HepG2 (cell line): Measurements from ENCODE around the gene TMEM184B. TPM values are rescaled to one million over a fixed set of nuclear protein-coding genes. Genes with fewer than 3 reads are reported as not detected.
A peak's percentile ranks its signal among the peaks of the same experiment; 100 is the strongest.

Source experiments
- ATF3 ChIP-seq: sonication (generic); formaldehyde crosslinking; IDR thresholded peaks from 2 replicates; pipeline ENCODE4 v1.4.0; 2020; ENCODE audit warnings: missing genetic modification reagents
- CBX5 ChIP-seq: sonication (generic); formaldehyde crosslinking; IDR thresholded peaks from 2 replicates; pipeline ENCODE4 v1.4.0; 2020; ENCODE audit warnings: missing genetic modification reagents, borderline replicate concordance
- ETV5 ChIP-seq: IDR thresholded peaks from 2 replicates; pipeline ENCODE4 v1.6.1; 2018; ENCODE audit warnings: missing biosample characterization, missing genetic modification reagents, inconsistent platforms, borderline replicate concordance
- ETV6 ChIP-seq: sonication (generic); formaldehyde crosslinking; conservative IDR thresholded peaks from 2 replicates; pipeline ENCODE4 v1.4.0; 2020; ENCODE audit warnings: missing genetic modification reagents
- GLMP ChIP-seq: sonication (generic); formaldehyde crosslinking; IDR thresholded peaks from 2 replicates; pipeline ENCODE4 v1.9.0; 2021; ENCODE audit warnings: missing genetic modification reagents, mild to moderate bottlenecking, borderline replicate concordance
- HNRNPK ChIP-seq: fragments of 200-400 bp; formaldehyde crosslinking; IDR thresholded peaks from 2 replicates; pipeline ENCODE4 v1.6.1; 2018; ENCODE audit warnings: low read length, low read depth, moderate library complexity, mild to moderate bottlenecking; ENCODE audit not compliant: poor library complexity, severe bottlenecking
- JUND ChIP-seq: sonication (generic); formaldehyde crosslinking; IDR thresholded peaks from 2 replicates; pipeline ENCODE4 v1.8.0; 2022; ENCODE audit warnings: mild to moderate bottlenecking, missing genetic modification reagents
- KAT7 ChIP-seq: IDR thresholded peaks from 2 replicates; pipeline ENCODE4 v1.6.1; 2018; ENCODE audit warnings: borderline replicate concordance, missing compliant biosample characterization
- KDM5B ChIP-seq: sonication (generic); formaldehyde crosslinking; IDR thresholded peaks from 2 replicates; pipeline ENCODE4 v1.4.0; 2020; ENCODE audit warnings: missing genetic modification reagents, mild to moderate bottlenecking, borderline replicate concordance
- MLLT10 ChIP-seq: sonication (generic); formaldehyde crosslinking; IDR thresholded peaks from 2 replicates; pipeline ENCODE4 v1.4.0; 2020; ENCODE audit warnings: missing genetic modification reagents
- NFIB ChIP-seq: sonication (generic); formaldehyde crosslinking; IDR thresholded peaks from 2 replicates; pipeline ENCODE4 v1.9.0; 2021; ENCODE audit warnings: missing genetic modification reagents, mild to moderate bottlenecking, borderline replicate concordance
- POGK ChIP-seq: sonication (generic); formaldehyde crosslinking; conservative IDR thresholded peaks from 2 replicates; pipeline ENCODE4 v1.8.0; 2022; ENCODE audit warnings: mild to moderate bottlenecking, moderate library complexity, missing genetic modification reagents
- SRSF9 ChIP-seq: fragments of 200-400 bp; formaldehyde crosslinking; IDR thresholded peaks from 2 replicates; pipeline ENCODE4 v1.6.1; 2018; ENCODE audit warnings: borderline replicate concordance, mild to moderate bottlenecking, low read depth, low read length; ENCODE audit not compliant: insufficient read depth, poor library complexity, severe bottlenecking
- TAF15 ChIP-seq: fragments of 200-400 bp; formaldehyde crosslinking; IDR thresholded peaks from one replicate; pipeline ENCODE4 v1.6.1; 2018; ENCODE audit warnings: mild to moderate bottlenecking, low read depth, low read length; ENCODE audit not compliant: poor library complexity, severe bottlenecking
- UBTF ChIP-seq: sonication (generic); formaldehyde crosslinking; IDR thresholded peaks from 2 replicates; pipeline ENCODE4 v1.4.0; 2020; ENCODE audit warnings: mild to moderate bottlenecking, missing genetic modification reagents
- ZBTB8A ChIP-seq: sonication (generic); formaldehyde crosslinking; IDR thresholded peaks from 2 replicates; pipeline ENCODE4 v1.4.0; 2020; ENCODE audit warnings: mild to moderate bottlenecking, low read depth, missing genetic modification reagents, borderline replicate concordance
- ZMYM2 ChIP-seq: sonication (generic); formaldehyde crosslinking; IDR thresholded peaks from 2 replicates; pipeline ENCODE4 v1.8.0; 2022; ENCODE audit warnings: mild to moderate bottlenecking, missing genetic modification reagents
- ZNF296 ChIP-seq: sonication (generic); formaldehyde crosslinking; conservative IDR thresholded peaks from 2 replicates; pipeline ENCODE4 v1.5.0; 2020; ENCODE audit warnings: mild to moderate bottlenecking, missing genetic modification reagents
- ZNF451 ChIP-seq: sonication (generic); formaldehyde crosslinking; IDR thresholded peaks from 2 replicates; pipeline ENCODE4 v1.5.0; 2020; ENCODE audit warnings: mild to moderate bottlenecking, missing genetic modification reagents
- ZNF558 ChIP-seq: sonication (generic); formaldehyde crosslinking; IDR thresholded peaks from 2 replicates; pipeline ENCODE4 v1.9.0; 2022; ENCODE audit warnings: mild to moderate bottlenecking, missing genetic modification reagents, borderline replicate concordance
- ZNF652 ChIP-seq: IDR thresholded peaks from 2 replicates; pipeline ENCODE4 v1.6.1; 2016; ENCODE audit warnings: low read depth, borderline replicate concordance
- ZNF660 ChIP-seq: sonication (generic); formaldehyde crosslinking; IDR thresholded peaks from 2 replicates; pipeline ENCODE4 v1.5.1; 2020; ENCODE audit warnings: mild to moderate bottlenecking, low read depth, missing genetic modification reagents, borderline replicate concordance
- ZNF782 ChIP-seq: sonication (generic); formaldehyde crosslinking; IDR thresholded peaks from 2 replicates; pipeline ENCODE4 v1.4.0; 2020; ENCODE audit warnings: missing genetic modification reagents, mild to moderate bottlenecking, borderline replicate concordance
- ZNF792 ChIP-seq: IDR thresholded peaks from 2 replicates; pipeline ENCODE4 v1.6.1; 2016
- polyA plus RNA-seq, 8 experiments: library from polyadenylated mRNA; depleted of rRNA in 3 of 8; stranded (reverse) in 7 of 8; unstranded in 1 of 8; fragments of >200 nt; fragmentation: Illumina TruSeq in 4 of 8; extraction: Trizol in 4 of 8; gene quantifications; 2 replicates each; pipeline versions ENCODE4 v1.2.1 to v1.2.3, GENCODE V29; 2011 to 2016; ENCODE audit warnings: low read depth in 4 of 8, missing spikeins in 1 of 8, mixed read lengths in 1 of 8; ENCODE audit not compliant: insufficient read depth in 1 of 8
- total RNA-seq, 5 experiments: library from RNA; depleted of rRNA; stranded (reverse); fragments of >200 nt; fragmentation: Illumina TruSeq; extraction: Trizol; gene quantifications; 2 replicates each; pipeline ENCODE4 v1.2.3, GENCODE V29; 2016; ENCODE audit warnings: low read depth in 1 of 5

Gene TMEM184B
- total and polyA plus RNA-seq, 2 of the 13 experiments (the other 11 are each of a cell fraction or from before 2014, with no cell fraction given): 15.9 to 16.0 TPM

GRCh38 chr22:38314933-38315822 lies 42.4 kb upstream of the TMEM184B start (continued):
- TF ChIP-seq ETV5 (CRISPR knock-in tag) (no peak), GLMP (CRISPR knock-in tag) (no peak), ZMYM2 (CRISPR knock-in tag) (no peak), ZNF296 (CRISPR knock-in tag) (no peak), ZNF652 (CRISPR knock-in tag) (no peak), ZNF660 (no peak), ZNF451 (no peak), ZBTB8A (CRISPR knock-in tag) (no peak), KDM5B (CRISPR knock-in tag) (peak; percentile 38; the same call in 1 of the 2 replicates), ATF3 (no peak), HNRNPK (no peak), MLLT10 (CRISPR knock-in tag) (no peak), NFIB (CRISPR knock-in tag) (no peak), POGK (CRISPR knock-in tag) (no peak), TAF15 (no peak), SRSF9 (no peak), ZNF792 (CRISPR knock-in tag) (no peak), ZNF558 (CRISPR knock-in tag) (0 out of 2 replicates have a peak, but pooled peaks have one; percentile 34), KAT7 (no peak), ZNF782 (CRISPR knock-in tag) (no peak), ETV6 (CRISPR knock-in tag) (no peak), JUND (CRISPR knock-in tag) (no peak), CBX5 (CRISPR knock-in tag) (no peak; the same call in 1 of the 2 replicates), UBTF (CRISPR knock-in tag) (peak; percentile 46; the same call in 1 of the 2 replicates)
